ENCODE measurements around the gene RPL36AL.
A peak's percentile ranks its signal among the peaks of the same experiment; 100 is the strongest.
"Not testable (repeated sequence)": the region's sequence is repeated elsewhere in the genome, so short reads cannot be mapped to it uniquely, and the experiment has no call there.

Gene RPL36AL

DNA sequence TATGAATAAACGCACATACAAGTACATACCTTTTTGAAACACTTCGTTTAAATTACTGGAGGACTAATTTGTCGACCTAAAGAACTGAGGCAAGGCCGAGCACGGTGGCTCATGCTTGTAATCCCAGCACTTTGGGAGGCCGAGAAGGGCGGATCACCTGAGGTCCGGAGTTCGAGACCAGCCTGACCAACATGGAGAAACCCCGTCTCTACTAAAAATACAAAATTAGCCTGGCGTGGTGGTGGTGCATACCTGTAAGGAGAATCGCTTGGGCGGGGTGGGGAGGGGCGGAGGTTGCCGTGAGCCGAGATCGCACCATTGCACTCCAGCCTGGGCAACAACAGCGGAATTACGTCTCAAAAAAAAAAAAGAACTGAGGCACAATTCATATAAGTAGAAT is 1.2 kb downstream of the RPL36AL start:
- DNase-seq (ENCODE audit: low read depth) = not testable (repeated sequence)

DNA sequence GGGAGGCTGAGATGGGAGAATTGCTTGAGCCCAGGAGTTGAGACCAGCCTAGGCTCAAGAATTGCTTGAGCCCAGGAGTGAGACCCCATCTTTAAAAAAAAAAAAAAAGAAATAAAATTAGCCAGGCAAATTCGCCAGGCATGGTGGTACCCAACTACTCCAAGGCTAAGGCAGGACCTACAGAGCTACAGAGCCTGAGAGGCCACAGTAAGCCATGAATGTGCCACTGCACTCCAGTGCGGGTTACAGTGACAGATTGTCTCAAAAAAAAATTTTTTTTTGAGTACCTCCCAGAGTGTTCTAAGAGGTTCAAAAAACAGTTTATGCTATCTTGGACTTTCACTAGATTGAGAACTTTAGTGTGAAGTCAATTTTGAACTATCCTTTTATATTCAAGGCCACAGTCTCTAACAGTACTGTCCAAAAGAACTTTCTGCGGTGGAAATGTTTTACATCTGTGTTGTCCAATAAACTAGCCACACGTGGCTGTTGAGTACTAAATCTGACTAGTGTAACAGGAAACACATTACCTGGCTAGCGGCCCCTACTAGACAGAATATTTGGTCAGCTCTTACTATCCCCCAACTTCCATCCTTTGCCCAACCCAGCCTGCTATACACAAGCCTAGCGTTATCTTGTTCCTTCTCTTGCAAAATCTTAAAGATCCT is 2.4 kb downstream of the RPL36AL start:
- no peak for DNase-seq (ENCODE audit: low read depth)

DNA sequence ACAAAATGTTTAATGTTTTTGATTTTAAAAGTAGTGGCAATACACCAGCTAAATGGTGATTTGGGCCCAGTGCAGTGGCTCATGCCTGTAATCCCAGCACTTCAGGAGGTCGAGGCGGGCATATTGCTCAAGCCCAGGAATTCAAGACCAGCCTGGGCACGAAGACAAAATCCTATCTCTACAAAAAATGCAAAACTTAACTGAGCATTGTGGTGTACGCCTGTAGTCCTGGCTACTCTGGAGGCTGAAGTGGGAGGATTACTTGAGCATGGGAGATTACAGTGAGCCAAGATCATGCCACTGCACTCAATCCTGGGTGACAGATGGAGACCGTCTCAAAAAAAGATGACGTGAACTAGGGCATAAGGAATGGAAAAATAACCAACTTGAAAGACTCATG is 4.7 kb downstream of the RPL36AL start:
- peak; percentile 66 for DNase-seq (ENCODE audit: low read depth)

DNA sequence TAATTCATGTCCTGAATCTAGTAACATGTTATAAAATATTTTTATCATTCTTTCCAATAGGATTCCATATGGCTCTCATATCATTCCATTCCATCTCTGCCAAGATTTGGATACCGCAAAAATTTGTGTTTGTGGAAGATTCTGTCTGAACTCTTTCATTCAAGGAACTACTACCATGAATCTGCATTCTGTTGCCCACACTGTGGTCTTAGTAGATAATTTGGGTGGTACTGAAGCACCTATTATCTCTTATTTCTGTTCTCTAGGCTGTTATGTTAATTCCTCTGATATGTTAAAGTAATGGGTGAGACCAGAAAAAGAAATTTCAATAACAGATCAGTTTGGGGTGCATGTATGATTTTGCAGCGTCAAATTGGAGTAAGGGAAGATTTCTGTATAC is 6.2 kb downstream of the RPL36AL start:
- DNase-seq (ENCODE audit: low read depth) = no peak

DNA sequence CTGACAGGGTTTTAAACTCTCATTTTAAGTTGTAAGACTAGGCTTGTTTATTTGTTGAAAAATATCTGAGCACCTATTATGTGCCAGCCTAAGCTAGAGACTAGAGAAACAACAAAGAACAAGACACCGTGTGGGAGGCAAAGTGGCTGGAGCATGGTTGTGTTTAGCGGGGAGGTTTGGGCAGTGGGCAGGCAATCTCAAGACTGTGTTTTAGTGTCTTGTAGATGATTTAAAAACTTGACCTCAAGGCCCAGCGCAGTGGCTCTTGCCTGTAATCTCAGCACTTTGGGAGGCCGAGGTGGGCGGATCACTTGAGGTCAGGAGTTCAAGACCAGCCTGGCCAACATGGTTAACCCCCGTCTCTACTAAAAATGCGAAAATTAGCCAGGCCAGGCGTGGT is 7.8 kb downstream of the RPL36AL start:
- peak; percentile 54 for DNase-seq (ENCODE audit: low read depth)

DNA sequence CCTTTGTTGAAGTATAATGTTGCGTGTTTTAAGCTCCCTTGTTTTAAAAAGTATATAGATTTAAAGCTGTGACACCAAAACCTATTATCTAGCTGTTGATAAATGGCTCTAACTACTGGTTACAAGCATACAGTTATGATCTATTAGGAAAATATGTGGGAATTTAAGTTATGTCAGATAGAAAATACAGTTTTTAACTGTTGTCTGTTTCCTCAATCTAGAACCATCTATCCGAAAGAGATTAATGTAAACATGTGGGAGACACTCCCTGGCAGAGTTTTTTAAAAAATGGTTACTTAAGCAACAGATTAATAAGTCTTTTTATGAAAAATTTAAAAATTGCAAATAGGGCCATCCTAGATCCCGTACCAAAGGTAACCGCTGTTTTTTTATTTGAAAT is 8.2 kb downstream of the RPL36AL start:
- DNase-seq (ENCODE audit: low read depth) = peak; percentile 59

DNA sequence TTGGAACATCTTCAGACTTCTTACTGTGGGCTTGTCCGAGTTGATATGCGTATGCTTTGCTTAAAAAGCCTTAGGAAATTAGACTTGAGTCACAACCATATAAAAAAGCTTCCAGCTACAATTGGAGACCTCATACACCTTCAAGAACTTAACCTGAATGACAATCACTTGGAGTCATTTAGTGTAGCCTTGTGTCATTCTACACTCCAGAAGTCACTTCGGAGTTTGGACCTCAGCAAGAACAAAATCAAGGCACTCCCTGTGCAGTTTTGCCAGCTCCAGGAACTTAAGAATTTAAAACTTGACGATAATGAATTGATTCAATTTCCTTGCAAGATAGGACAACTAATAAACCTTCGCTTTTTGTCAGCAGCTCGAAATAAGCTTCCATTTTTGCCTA is 12.8 kb downstream of the RPL36AL start:
- no peak for DNase-seq (ENCODE audit: low read depth)

DNA sequence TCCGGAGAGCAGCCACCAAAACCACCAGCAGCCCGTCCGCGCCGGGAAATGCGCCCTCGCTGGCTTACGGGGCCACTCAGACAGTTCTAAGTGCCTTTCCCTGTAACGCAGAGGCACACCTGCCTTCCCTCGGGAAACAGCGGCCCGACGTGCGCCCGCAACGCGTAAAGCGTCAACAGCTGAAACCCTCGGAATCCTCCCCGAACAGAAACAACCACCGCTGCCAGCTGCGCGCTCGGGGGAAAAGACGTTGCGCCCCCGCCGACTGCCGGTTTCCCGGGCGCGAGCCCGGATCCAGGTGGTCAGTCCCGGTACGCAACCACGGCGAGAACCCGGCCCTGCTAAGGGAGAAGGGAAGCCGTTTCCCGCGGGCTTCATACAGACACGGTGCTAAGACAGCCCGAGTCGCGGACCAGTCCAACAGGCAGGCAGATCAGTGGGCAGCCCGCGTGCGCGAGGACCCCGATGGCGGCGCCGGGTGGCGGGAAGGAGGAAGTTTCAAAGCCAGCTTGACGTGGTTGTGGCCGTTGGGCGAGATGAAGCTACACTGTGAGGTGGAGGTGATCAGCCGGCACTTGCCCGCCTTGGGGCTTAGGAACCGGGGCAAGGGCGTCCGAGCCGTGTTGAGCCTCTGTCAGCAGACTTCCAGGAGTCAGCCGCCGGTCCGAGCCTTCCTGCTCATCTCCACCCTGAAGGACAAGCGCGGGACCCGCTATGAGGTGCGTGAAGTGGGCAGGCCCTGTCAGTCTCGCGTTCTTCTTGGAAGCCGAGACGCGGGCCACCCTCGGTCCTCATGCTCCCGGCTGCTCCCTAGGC is 21.7 kb downstream of the RPL36AL start, which contains the start of gene LRR1:
Gene LRR1 (plus strand): TSS at position 456 of the 816 bp plus-strand sequence. CDS start 81 bp downstream, at position 537.
- peak; percentile 78 for DNase-seq (ENCODE audit: low read depth)

DNA sequence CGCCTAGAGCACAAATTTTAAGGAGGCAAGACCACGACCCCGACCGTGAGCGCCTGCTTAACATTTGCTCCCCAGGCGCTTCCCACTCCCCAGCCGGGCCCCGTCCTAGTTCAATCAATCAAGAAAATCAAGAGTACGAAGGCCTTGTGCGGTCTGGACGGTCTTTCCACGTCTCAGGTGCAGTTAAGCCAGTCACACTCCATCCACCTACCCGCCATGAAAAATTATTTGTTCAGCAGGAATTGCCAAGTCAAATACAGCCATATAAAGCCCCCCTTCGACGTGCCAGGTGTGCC is 22.3 kb downstream of the RPL36AL start:
- no peak for DNase-seq (ENCODE audit: low read depth)

DNA sequence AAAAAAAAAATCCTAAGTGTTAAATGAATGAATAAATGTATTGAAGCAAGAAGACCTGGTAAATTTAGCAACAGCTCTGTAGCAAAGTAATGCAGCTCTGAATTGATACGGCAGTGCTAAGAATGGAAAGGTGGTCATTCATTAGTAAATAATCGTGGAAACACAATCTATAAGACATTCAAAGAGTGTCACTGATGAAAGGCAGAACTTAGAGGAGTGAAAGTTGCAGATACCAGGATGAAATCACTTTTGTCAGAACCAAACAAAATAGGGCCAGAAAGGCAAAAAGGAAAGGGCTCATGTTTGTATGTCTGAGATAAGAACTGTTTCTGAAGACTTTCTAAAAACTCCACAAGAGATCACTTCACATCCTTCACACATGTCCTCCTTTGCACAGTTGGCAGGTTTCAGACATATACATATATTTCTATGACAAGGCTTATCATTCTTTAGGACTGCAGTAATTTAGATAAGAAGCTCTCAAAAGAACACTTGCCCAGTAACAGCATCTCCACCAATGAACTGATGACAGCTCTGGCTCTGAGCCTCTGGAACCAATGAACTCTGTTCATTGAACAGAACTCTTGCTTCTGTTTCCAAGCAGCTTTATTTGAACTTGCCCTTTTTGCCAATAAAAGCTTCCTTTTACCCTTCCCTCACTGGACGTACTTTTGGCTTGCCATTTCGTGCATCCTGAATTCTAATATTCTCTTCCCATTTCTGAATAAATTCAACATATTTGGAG is 25.9 kb downstream of the RPL36AL start:
- peak; percentile 93 for DNase-seq (ENCODE audit: low read depth)

DNA sequence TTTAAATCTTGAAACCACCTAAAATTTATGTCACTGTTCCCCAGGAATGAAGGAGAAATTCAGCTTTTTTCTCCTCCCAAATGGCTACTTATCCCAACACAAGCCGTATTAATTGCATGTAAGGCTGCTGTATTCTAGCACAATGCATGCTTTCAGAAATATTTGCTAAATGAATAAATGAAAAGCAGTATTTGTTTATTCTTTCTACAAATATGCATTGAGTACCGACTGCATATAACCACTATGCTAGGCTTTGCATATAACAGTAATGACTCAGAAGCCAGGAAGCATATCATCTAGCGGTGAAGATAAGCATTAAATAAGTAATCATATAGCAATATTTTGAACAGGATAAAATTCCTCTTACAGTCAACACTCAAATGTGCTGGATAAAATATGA is 27.4 kb downstream of the RPL36AL start:
- DNase-seq (ENCODE audit: low read depth) = peak; percentile 77

DNA sequence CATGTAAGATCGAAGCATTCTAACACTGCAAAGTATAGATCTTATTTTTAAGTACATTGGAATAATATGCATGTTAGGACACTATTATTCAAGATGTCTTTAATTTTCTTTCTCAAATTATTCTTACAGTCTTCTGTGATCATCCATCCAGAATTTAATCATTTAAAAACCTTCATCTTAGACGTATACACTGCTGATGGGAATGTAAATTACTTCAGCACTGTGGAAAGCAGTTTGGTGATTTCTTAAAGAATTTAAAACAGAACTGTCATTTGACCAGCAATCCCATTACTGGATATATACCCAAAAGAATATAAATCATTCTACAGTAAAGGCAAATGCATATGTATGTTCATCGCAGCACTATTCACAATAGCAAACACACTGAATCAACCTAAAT is 31.0 kb downstream of the RPL36AL start:
- DNase-seq (ENCODE audit: low read depth) = no peak

DNA sequence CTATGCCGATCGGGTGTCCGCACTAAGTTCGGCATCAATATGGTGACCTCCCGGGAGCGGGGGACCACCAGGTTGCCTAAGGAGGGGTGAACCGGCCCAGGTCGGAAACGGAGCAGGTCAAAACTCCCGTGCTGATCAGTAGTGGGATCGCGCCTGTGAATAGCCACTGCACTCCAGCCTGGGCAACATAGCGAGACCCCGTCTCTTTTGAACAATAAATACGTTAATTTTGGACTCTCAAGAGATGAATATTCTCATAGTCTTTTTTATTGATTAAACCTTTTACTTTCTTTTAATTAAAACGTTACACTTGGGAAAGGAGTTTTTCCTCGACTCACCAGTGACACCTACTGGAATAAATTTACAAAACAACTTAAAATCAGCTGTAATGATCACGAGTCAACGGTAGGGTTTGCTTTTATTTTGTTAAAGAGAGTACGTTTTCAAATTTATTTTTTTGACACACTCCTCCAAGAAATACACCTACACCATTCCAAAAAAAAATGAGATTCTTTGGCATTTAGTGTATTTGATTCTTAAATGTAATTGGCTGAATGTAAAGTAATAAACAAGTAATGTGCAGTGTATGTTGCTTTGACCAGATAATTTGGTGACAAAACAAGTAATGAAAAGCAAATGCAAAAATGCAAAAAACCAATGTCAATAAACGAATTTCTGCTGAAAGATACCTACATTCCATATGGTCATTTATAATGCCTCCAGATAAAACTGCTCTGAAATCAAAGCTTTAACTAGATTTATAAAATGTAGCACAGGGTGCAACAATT is 33.6 kb downstream of the RPL36AL start:
- DNase-seq (ENCODE audit: low read depth) = peak; percentile 71

DNA sequence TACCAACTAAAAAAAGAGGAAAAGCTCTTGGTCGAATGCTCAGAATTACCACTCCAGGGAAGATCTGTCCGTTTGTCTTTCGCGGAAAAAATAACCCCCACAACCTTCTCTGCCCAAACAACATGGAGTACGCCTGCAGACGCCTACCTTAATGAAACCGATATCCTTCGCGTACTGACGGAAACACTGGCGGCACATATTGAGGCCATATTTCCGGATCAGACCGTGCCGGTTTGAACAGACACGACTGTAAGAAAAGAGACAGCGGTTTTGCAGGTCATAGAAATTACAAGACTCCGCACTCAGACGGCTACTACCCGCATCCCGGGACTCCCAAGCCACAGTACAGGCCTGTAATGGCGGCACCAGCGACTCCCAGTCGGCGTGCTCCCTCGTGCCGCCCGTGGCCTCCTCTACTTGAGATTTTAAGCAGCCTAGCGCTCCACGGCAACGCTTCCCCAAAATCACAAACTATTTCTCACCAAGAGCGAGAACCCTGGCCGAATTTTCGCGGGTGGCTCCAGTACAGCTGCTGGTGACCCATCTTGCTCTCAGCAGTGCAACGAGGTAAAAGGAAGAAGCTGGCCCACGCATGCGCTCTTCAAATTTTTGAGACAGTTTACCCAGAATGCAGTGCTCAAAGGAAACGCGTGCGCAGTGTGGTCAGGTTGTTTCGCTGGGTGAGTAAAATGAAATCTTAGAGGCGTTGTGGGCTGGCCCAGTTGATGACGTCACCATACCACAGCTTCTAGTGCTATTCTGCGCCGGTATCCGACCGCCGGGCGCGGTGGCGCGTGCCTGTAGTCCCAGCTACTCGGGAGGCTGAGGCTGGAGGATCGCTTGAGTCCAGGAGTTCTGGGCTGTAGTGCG is 34.4 kb downstream of the RPL36AL start, which contains the start of gene RPS29:
Gene RPS29 (minus strand): TSS at position 578 of the 870 bp plus-strand sequence. CDS start 34 bp downstream, at position 544.
- peak; percentile 99 for DNase-seq (ENCODE audit: low read depth)

DNA sequence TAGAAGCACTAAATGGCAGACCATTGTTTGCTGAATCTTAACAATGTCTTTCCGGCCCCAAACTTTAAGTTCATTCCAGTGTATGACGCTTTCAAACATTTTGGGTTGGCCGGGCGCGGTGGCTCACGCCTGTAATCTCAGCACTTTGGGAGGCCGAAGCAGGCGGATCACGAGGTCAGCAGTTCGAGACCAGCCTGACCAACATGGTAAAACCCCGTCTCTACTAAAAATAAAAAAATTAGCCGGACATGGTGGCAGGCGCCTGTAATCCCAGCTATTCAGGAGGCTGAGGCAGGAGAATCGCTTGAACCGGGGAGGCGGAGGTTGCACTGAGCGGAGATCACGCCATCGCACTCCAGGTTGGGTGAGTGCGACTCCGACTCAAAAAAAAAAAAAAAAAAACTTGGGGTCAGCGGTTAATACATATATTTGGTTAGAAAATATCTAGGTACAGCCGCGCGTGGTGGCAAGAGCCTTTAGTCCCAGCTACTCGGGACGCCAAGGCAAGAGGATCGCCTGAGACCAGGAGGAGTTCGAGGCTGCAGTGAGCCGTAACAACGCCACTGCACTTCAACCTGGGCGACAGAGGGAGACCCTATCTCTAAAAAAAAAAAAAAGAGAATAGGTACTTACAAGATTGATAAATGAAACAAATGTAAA is 35.3 kb downstream of the RPL36AL start:
- not testable (repeated sequence) for DNase-seq (ENCODE audit: low read depth)

DNA sequence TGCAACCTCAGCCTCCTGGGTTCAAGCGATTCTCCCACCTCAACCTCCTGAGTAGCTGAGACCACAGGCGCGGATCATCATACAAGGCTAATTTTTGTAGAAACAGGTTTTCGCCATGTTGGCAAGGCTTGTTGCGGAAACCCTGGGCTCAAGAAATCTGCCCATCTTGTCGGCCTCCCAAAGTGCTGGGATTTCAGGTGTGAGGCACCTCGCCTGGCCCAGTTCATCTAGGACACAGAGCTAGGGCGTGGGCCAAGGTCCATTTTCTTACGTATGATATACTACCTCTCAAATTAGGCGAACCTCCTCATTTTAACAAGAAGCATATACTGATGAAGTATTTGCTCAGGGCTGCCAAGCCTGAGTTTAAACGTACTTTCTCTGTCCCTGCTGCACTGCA is 36.4 kb downstream of the RPL36AL start:
- no peak for DNase-seq (ENCODE audit: low read depth)

DNA sequence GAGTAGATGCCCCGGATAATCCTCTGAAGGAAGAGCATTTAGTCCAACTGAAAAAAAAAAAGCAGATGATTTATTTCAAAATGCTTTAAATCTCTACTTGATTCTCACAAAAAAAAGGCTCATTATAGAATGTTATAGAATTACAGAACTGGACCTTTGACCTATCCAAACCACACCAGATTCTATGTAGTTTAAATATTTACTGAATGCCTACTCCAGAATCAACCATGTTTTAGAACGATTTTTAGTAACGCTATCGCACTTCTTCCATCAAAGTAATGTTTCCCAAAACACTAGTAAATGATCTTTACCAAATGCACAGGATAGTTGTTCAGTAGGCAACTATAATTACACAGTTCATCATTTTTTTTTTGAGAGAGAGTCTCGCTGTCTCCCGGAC is 36.8 kb downstream of the RPL36AL start:
- DNase-seq (ENCODE audit: low read depth) = no peak

DNA sequence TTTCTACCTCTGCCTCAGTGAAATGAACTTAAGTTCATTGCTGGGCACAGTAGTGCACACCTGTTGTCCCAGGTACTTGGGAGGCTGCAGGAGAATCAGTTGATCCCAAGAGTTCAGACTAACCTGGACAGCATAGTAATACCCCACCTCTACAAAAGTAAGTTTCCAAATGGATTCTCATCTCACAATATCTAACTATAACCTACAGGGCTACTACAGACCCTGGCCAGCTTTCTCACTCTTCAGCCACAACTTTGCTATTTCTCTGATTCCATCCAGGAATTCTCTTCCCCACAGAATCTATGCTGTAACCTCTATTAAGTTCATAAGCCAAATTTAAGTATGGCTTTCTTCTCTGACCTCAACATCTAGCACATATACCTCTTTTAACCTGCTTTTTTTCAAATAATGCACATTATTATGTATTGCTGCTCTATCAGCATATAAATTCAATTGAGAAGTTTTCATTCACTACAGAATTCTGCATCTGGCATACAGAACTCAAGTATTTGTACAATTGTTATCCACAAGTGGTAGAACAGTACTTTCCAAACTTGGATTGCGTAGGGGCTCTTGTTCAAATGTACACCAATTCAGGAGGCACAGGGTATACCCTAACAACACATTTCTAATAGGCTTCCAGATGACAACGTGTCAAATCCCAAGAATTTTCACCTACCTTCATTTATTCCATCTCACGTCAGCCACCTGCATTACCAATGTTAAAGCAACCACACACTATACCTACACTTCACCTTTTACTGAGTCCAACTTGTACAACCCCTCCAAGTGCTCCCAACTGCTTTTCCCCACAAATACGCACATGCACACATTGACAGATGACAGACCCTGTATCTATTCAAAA is 38.1 kb downstream of the RPL36AL start:
- DNase-seq (ENCODE audit: low read depth) = no peak

Measured in amniotic epithelial cell (primary cell).